HEK293 (cell line): ENCODE results near the gene ABHD17C.

ENCODE experiments used
- CTCF ChIA-PET: fragments of 350-600 bp; formaldehyde crosslinking; extraction: SDS; loops from one replicate; lab custom pipeline; 2021; ENCODE audit warnings: antibody characterized with exemption; lab: Yijun Ruan, JAX
- POLR2A ChIA-PET: fragments of 300-600 bp; formaldehyde crosslinking; extraction: SDS; loops from one replicate; lab custom pipeline; 2020; ENCODE audit warnings: antibody characterized with exemption, inconsistent platforms; lab: Yijun Ruan, JAX
- H3K27ac ChIP-seq: fragments of 200-500 bp; sonication (Bioruptor generic); 2 replicates; pipeline ENCODE4 v1.5.1; 2014; ENCODE audit warnings: low read depth, low read length, control low read depth, inconsistent platforms; ENCODE audit errors: extremely low read depth
- H3K36me3 ChIP-seq, 2 experiments: fragments of 200-500 bp in 1 of 2; sonication (Bioruptor generic) in 1 of 2; 1 replicate in 1 of 2; 2 replicates in 1 of 2; pipeline ENCODE4 v1.5.1; 2014 to 2017; ENCODE audit warnings: inconsistent platforms in 2 of 2, low read length in 2 of 2; ENCODE audit not compliant: control insufficient read depth in 2 of 2, insufficient read depth in 1 of 2
- H3K4me1 ChIP-seq: fragments of 200-500 bp; sonication (Bioruptor generic); 2 replicates; pipeline ENCODE4 v1.5.1; 2014; ENCODE audit warnings: mild to moderate bottlenecking, low read length, inconsistent platforms; ENCODE audit not compliant: control insufficient read depth, insufficient read depth
- H3K4me3 ChIP-seq: 2 replicates; pipeline ENCODE4 v1.5.1; 2011; ENCODE audit warnings: low read depth, mild to moderate bottlenecking, control low read depth, low read length, moderate library complexity
- H3K9me3 ChIP-seq: fragments of 200-500 bp; sonication (Bioruptor generic); 2 replicates; pipeline ENCODE4 v1.5.1; 2014; ENCODE audit warnings: low read depth, low read length, inconsistent platforms; ENCODE audit not compliant: control insufficient read depth, insufficient read depth
- BCL6B ChIP-seq: fragments of 450-650 bp; formaldehyde crosslinking; IDR thresholded peaks from 2 replicates; pipeline ENCODE4 v1.5.1; 2017; ENCODE audit warnings: missing biosample characterization, missing genetic modification characterization
- EGR2 ChIP-seq: fragments of 450-650 bp; formaldehyde crosslinking; IDR thresholded peaks from 2 replicates; pipeline ENCODE4 v1.5.1; 2016; ENCODE audit warnings: low read depth, missing biosample characterization, missing genetic modification characterization
- GLI2 ChIP-seq: fragments of 450-650 bp; formaldehyde crosslinking; IDR thresholded peaks from 2 replicates; pipeline ENCODE4; 2017; ENCODE audit warnings: missing biosample characterization, missing genetic modification characterization, low read depth, borderline replicate concordance
- GLI4 ChIP-seq: fragments of 450-650 bp; formaldehyde crosslinking; IDR thresholded peaks from 2 replicates; pipeline ENCODE4 v1.5.1; 2016; ENCODE audit warnings: missing biosample characterization, missing genetic modification characterization
- KLF16 ChIP-seq: fragments of 450-650 bp; formaldehyde crosslinking; IDR thresholded peaks from 2 replicates; pipeline ENCODE4 v1.5.1; 2017; ENCODE audit warnings: missing biosample characterization, missing genetic modification characterization
- MEIS1 ChIP-seq: sonication (generic); formaldehyde crosslinking; IDR thresholded peaks from 2 replicates; pipeline ENCODE4 v1.8.1; 2022; ENCODE audit warnings: missing genetic modification reagents, mild to moderate bottlenecking, borderline replicate concordance
- SP2 ChIP-seq: fragments of 450-650 bp; formaldehyde crosslinking; IDR thresholded peaks from 2 replicates; pipeline ENCODE4 v1.5.1; 2016; ENCODE audit warnings: missing biosample characterization, missing genetic modification characterization
- ZBTB1 ChIP-seq: fragments of 450-650 bp; formaldehyde crosslinking; IDR thresholded peaks from 2 replicates; pipeline ENCODE4 v1.5.1; 2016; ENCODE audit warnings: missing biosample characterization, missing genetic modification characterization
- ZBTB11 ChIP-seq: fragments of 450-650 bp; formaldehyde crosslinking; conservative IDR thresholded peaks from 2 replicates; pipeline ENCODE4 v1.5.1; 2016; ENCODE audit warnings: low read depth, missing biosample characterization, missing genetic modification characterization
- ZFHX2 ChIP-seq: fragments of 450-650 bp; formaldehyde crosslinking; conservative IDR thresholded peaks from 2 replicates; pipeline ENCODE4 v1.5.1; 2016; ENCODE audit warnings: missing biosample characterization, missing genetic modification characterization
- ZNF112 ChIP-seq: fragments of 450-650 bp; formaldehyde crosslinking; IDR thresholded peaks from 2 replicates; pipeline ENCODE4 v1.5.0; 2017; ENCODE audit warnings: missing biosample characterization, missing genetic modification characterization
- ZNF138 ChIP-seq: fragments of 450-650 bp; formaldehyde crosslinking; IDR thresholded peaks from 2 replicates; pipeline ENCODE4 v1.5.1; 2016; ENCODE audit warnings: missing biosample characterization, missing genetic modification characterization, borderline replicate concordance
- ZNF140 ChIP-seq: fragments of 450-650 bp; formaldehyde crosslinking; IDR thresholded peaks from 2 replicates; pipeline ENCODE4 v1.5.1; 2016; ENCODE audit warnings: missing biosample characterization, missing genetic modification characterization
- ZNF366 ChIP-seq: fragments of 450-650 bp; formaldehyde crosslinking; conservative IDR thresholded peaks from 2 replicates; pipeline ENCODE4 v1.5.1; 2016; ENCODE audit warnings: missing biosample characterization, missing genetic modification characterization
- ZNF404 ChIP-seq: fragments of 450-650 bp; formaldehyde crosslinking; IDR thresholded peaks from 2 replicates; pipeline ENCODE4 v1.5.1; 2017; ENCODE audit warnings: missing biosample characterization, missing genetic modification characterization
- ZNF473 ChIP-seq: fragments of 450-650 bp; formaldehyde crosslinking; IDR thresholded peaks from 2 replicates; pipeline ENCODE4 v1.5.1; 2017; ENCODE audit warnings: missing biosample characterization, missing genetic modification characterization
- ZNF514 ChIP-seq: fragments of 450-650 bp; formaldehyde crosslinking; IDR thresholded peaks from 2 replicates; pipeline ENCODE4 v1.5.1; 2016; ENCODE audit warnings: missing biosample characterization, missing genetic modification characterization
- ZNF621 ChIP-seq: fragments of 450-650 bp; formaldehyde crosslinking; IDR thresholded peaks from 2 replicates; pipeline ENCODE4 v1.5.1; 2017; ENCODE audit warnings: missing biosample characterization, missing genetic modification characterization
- ZNF629 ChIP-seq: fragments of 450-650 bp; formaldehyde crosslinking; IDR thresholded peaks from 2 replicates; pipeline ENCODE4 v1.5.1; 2017; ENCODE audit warnings: missing biosample characterization, missing genetic modification characterization
- ZNF677 ChIP-seq: fragments of 450-650 bp; IDR thresholded peaks from 2 replicates; pipeline ENCODE4 v1.5.0; 2018; ENCODE audit warnings: missing biosample characterization, mild to moderate bottlenecking, missing genetic modification characterization, moderate library complexity
- TF ChIP-seq, protein P1 (sequence below): fragments of 450-650 bp; formaldehyde crosslinking; IDR thresholded peaks from 2 replicates; pipeline ENCODE4 v1.5.1; 2016; ENCODE audit warnings: missing biosample characterization, missing genetic modification characterization
- TF ChIP-seq, protein P2 (sequence below): fragments of 450-650 bp; formaldehyde crosslinking; IDR thresholded peaks from 2 replicates; pipeline ENCODE4 v1.5.1; 2017; ENCODE audit warnings: missing biosample characterization, missing genetic modification characterization
- TF ChIP-seq, protein P3 (sequence below): fragments of 450-650 bp; formaldehyde crosslinking; IDR thresholded peaks from 2 replicates; pipeline ENCODE4 v1.5.1; 2016; ENCODE audit warnings: missing biosample characterization, missing genetic modification characterization
- TF ChIP-seq, protein P4 (sequence below): fragments of 450-650 bp; formaldehyde crosslinking; IDR thresholded peaks from 2 replicates; pipeline ENCODE4 v1.5.1; 2016; ENCODE audit warnings: missing biosample characterization, missing genetic modification characterization, low read depth

The ABHD17C gene

GRCh38 chr15:80733460-80733859 lies 38.4 kb downstream of the ABHD17C start (continued):
- TF ChIP-seq ZNF404 (tag by site-specific recombination) (no peak), ZNF140 (tag by site-specific recombination) (no peak), ZNF621 (tag by site-specific recombination) (no peak), ZBTB11 (no peak), ZNF138 (tag by site-specific recombination) (no peak), ZBTB1 (tag by site-specific recombination) (no peak)
- TF ChIP-seq, protein P1, sequence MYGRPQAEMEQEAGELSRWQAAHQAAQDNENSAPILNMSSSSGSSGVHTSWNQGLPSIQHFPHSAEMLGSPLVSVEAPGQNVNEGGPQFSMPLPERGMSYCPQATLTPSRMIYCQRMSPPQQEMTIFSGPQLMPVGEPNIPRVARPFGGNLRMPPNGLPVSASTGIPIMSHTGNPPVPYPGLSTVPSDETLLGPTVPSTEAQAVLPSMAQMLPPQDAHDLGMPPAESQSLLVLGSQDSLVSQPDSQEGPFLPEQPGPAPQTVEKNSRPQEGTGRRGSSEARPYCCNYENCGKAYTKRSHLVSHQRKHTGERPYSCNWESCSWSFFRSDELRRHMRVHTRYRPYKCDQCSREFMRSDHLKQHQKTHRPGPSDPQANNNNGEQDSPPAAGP (tag by site-specific recombination): no peak

GRCh38 chr15:80735344-80735743 lies 40.2 kb downstream of the ABHD17C start:
- H3K9me3 ChIP-seq: no peaks in the 10 kb centered on the region; the same call in 1 of the 2 replicates
- H3K4me3 ChIP-seq: no peak overlapping the region
- H3K36me3 ChIP-seq: no peaks in the 10 kb centered on the region
- ChIA-PET POLR2A (no interaction called here), CTCF (interaction anchor here (0.7 to 1.2 kb wide), 2 partner anchors 218 to 531 kb away, joined by 4 to 5 read pairs; no protein-coding TSS in a partner anchor)
- no peak overlapping the region for H3K27ac ChIP-seq
- TF ChIP-seq ZFHX2 (tag by site-specific recombination) (peak; percentile 41; the same call in 1 of the 2 replicates), EGR2 (tag by site-specific recombination) (peak; percentile 72), SP2 (tag by site-specific recombination) (no peak), GLI4 (tag by site-specific recombination) (no peak)
- TF ChIP-seq, protein P2, sequence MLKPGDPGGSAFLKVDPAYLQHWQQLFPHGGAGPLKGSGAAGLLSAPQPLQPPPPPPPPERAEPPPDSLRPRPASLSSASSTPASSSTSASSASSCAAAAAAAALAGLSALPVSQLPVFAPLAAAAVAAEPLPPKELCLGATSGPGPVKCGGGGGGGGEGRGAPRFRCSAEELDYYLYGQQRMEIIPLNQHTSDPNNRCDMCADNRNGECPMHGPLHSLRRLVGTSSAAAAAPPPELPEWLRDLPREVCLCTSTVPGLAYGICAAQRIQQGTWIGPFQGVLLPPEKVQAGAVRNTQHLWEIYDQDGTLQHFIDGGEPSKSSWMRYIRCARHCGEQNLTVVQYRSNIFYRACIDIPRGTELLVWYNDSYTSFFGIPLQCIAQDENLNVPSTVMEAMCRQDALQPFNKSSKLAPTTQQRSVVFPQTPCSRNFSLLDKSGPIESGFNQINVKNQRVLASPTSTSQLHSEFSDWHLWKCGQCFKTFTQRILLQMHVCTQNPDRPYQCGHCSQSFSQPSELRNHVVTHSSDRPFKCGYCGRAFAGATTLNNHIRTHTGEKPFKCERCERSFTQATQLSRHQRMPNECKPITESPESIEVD (tag by site-specific recombination): no peak
- peaks cover 27% of the 10 kb centered on the region for H3K4me1 ChIP-seq

DNA sequence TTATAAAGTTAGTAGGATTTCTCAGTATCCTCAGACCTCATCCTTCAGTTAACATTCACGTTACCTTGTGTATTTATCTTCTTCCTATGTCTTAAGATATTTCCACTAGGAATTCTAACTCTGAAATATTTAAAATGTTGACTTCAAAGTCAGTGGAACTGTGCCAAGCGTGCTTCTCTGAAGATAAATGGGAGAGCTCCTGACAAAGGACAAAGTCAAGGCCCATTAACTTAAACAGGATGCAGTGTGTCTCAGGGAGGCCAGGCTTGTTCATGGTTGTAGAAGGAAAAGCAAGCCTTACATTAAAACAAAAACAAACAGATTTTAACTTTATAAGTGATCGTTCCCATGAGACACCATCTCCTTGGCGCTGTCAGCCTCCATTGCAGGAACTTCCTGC lies 41.5 kb downstream of the ABHD17C start:
- no peaks in the 10 kb centered on the region; the same call in 1 of the 2 replicates for H3K9me3 ChIP-seq
- H3K36me3 ChIP-seq: no peaks in the 10 kb centered on the region
- no peak overlapping the region for H3K4me3 ChIP-seq
- POLR2A ChIA-PET: no interaction called here
- CTCF ChIA-PET: no interaction called here
- H3K4me1 ChIP-seq: peaks cover 27% of the 10 kb centered on the region
- no peak overlapping the region for H3K27ac ChIP-seq
- TF ChIP-seq ZNF112: no peak
- no peak for TF ChIP-seq GLI2
- TF ChIP-seq ZNF473 (tag by site-specific recombination): no peak
- TF ChIP-seq ZNF366: no peak
- TF ChIP-seq MEIS1 (CRISPR knock-in tag): no peak
- no peak for TF ChIP-seq ZNF514 (tag by site-specific recombination)
- TF ChIP-seq KLF16 (tag by site-specific recombination): no peak
- TF ChIP-seq ZNF677 (tag by site-specific recombination): no peak
- TF ChIP-seq BCL6B (tag by site-specific recombination): no peak
- TF ChIP-seq, protein P3, sequence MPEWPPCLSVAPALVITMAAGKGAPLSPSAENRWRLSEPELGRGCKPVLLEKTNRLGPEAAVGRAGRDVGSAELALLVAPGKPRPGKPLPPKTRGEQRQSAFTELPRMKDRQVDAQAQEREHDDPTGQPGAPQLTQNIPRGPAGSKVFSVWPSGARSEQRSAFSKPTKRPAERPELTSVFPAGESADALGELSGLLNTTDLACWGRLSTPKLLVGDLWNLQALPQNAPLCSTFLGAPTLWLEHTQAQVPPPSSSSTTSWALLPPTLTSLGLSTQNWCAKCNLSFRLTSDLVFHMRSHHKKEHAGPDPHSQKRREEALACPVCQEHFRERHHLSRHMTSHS: no peak
- no peak for TF ChIP-seq ZNF629 (tag by site-specific recombination)
- TF ChIP-seq, protein P4, sequence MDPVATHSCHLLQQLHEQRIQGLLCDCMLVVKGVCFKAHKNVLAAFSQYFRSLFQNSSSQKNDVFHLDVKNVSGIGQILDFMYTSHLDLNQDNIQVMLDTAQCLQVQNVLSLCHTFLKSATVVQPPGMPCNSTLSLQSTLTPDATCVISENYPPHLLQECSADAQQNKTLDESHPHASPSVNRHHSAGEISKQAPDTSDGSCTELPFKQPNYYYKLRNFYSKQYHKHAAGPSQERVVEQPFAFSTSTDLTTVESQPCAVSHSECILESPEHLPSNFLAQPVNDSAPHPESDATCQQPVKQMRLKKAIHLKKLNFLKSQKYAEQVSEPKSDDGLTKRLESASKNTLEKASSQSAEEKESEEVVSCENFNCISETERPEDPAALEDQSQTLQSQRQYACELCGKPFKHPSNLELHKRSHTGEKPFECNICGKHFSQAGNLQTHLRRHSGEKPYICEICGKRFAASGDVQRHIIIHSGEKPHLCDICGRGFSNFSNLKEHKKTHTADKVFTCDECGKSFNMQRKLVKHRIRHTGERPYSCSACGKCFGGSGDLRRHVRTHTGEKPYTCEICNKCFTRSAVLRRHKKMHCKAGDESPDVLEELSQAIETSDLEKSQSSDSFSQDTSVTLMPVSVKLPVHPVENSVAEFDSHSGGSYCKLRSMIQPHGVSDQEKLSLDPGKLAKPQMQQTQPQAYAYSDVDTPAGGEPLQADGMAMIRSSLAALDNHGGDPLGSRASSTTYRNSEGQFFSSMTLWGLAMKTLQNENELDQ: no peak
